PC-3 (cell line): ENCODE results near the gene HERC5. TPM values are rescaled to one million over a fixed set of nuclear protein-coding genes. Genes with fewer than 3 reads are reported as not detected.

Source experiments
- ATAC-seq: fragments of 200-7000 bp; cut with Tn5 transposase; 2 replicates; pipeline ENCODE4 v1.9.1; 2020; ENCODE audit warnings: mild to moderate bottlenecking, moderate library complexity
- BruUV-seq: library from RNA; stranded (reverse); fragments of 400-500 nt; replicated peaks from 2 replicates; lab custom pipeline; 2021; lab: Mats Ljungman, UMichigan
- CTCF ChIA-PET: fragments of 300-600 bp; sonication (Branson Sonifier 250); formaldehyde crosslinking; loops from one replicate; lab custom pipeline; 2022; ENCODE audit warnings: antibody characterized with exemption; lab: Charles Lee
- POLR2A ChIA-PET: fragments of 300-600 bp; sonication (Branson Sonifier 250); formaldehyde crosslinking; loops from one replicate; lab custom pipeline; 2022; ENCODE audit warnings: antibody characterized with exemption; ENCODE audit not compliant: unreplicated experiment; lab: Charles Lee
- DNase-seq: peaks from one replicate; pipeline ENCODE4 v3.0.0-alpha.2; 2015
- H2AFZ ChIP-seq: fragments of 300-600 bp; sonication (generic); 2 replicates; pipeline ENCODE4 v1.6.0; 2016; ENCODE audit warnings: antibody characterized with exemption, low read length
- H3F3A ChIP-seq: fragments of 300-600 bp; sonication (generic); one replicate; pipeline ENCODE4 v1.6.0; 2017; ENCODE audit warnings: antibody characterized with exemption, low read length, control low read depth, mild to moderate bottlenecking; ENCODE audit not compliant: unreplicated experiment
- H3K27ac ChIP-seq: fragments of 300-600 bp; sonication (generic); 2 replicates; pipeline ENCODE4 v1.5.1; 2016; ENCODE audit warnings: mild to moderate bottlenecking, low read length
- H3K27me3 ChIP-seq: fragments of 300-600 bp; sonication (generic); 2 replicates; pipeline ENCODE4 v1.6.1; 2016; ENCODE audit warnings: low read length, mixed read lengths
- H3K36me3 ChIP-seq: fragments of 300-600 bp; sonication (generic); 2 replicates; pipeline ENCODE4 v1.6.1; 2016; ENCODE audit warnings: low read depth, mixed run types, low read length, mixed read lengths
- H3K4me1 ChIP-seq: fragments of 300-600 bp; sonication (generic); 2 replicates; pipeline ENCODE4 v1.5.1; 2016; ENCODE audit warnings: low read length; ENCODE audit not compliant: insufficient read depth
- H3K4me2 ChIP-seq: fragments of 300-600 bp; sonication (generic); 2 replicates; pipeline ENCODE4 v1.6.0; 2016; ENCODE audit warnings: low read length
- H3K4me3 ChIP-seq: fragments of 300-600 bp; sonication (generic); 2 replicates; pipeline ENCODE4 v1.5.1; 2016; ENCODE audit warnings: mild to moderate bottlenecking, low read length, mixed read lengths
- H3K79me2 ChIP-seq: fragments of 300-600 bp; sonication (generic); 2 replicates; pipeline ENCODE4 v1.6.1; 2017; ENCODE audit warnings: low read length, mixed read lengths
- H3K9ac ChIP-seq: fragments of 300-600 bp; sonication (generic); 2 replicates; pipeline ENCODE4 v1.6.0; 2016; ENCODE audit warnings: mild to moderate bottlenecking, low read length
- H3K9me2 ChIP-seq: fragments of 300-600 bp; sonication (generic); replicated peaks from 2 replicates; pipeline ENCODE4 v1.6.1; 2016; ENCODE audit warnings: mixed run types, low read length, mixed read lengths
- H3K9me3 ChIP-seq: fragments of 300-600 bp; sonication (generic); 2 replicates; pipeline ENCODE4 v1.6.1; 2016; ENCODE audit warnings: low read length, mixed read lengths
- H4K20me1 ChIP-seq: fragments of 300-600 bp; sonication (generic); 2 replicates; pipeline ENCODE4 v1.6.1; 2016; ENCODE audit warnings: low read length, mixed read lengths
- EZH2 ChIP-seq: fragments of 300-600 bp; sonication (generic); IDR thresholded peaks from one replicate; pipeline ENCODE4 v1.6.1; 2017; ENCODE audit warnings: antibody characterized with exemption, mild to moderate bottlenecking, low read length; ENCODE audit not compliant: unreplicated experiment
- EZH2phosphoT487 ChIP-seq: fragments of 300-600 bp; sonication (generic); IDR thresholded peaks from 2 replicates; pipeline ENCODE4 v1.6.1; 2018; ENCODE audit warnings: mild to moderate bottlenecking, antibody characterized with exemption, low read length, borderline replicate concordance
- intact Hi-C: fragments of 100-400 bp; cut with micrococcal nuclease; formaldehyde crosslinking; loops from 2 replicates; pipeline ENCODE4 v1.9.0; 2023
- total RNA-seq: library from RNA; depleted of rRNA; stranded (reverse); fragments of >200 nt; gene quantifications from 2 replicates; pipeline ENCODE4 v1.2.3, GENCODE V29; 2014
- TF ChIP-seq, protein P1 (sequence below): fragments of 300-600 bp; sonication (generic); conservative IDR thresholded peaks from 2 replicates; pipeline ENCODE4 v1.5.1; 2017; ENCODE audit warnings: antibody characterized with exemption, low read depth, mild to moderate bottlenecking, low read length

The HERC5 gene
- total RNA-seq, 1 experiment from 2014 or later = 2.6 TPM

DNA sequence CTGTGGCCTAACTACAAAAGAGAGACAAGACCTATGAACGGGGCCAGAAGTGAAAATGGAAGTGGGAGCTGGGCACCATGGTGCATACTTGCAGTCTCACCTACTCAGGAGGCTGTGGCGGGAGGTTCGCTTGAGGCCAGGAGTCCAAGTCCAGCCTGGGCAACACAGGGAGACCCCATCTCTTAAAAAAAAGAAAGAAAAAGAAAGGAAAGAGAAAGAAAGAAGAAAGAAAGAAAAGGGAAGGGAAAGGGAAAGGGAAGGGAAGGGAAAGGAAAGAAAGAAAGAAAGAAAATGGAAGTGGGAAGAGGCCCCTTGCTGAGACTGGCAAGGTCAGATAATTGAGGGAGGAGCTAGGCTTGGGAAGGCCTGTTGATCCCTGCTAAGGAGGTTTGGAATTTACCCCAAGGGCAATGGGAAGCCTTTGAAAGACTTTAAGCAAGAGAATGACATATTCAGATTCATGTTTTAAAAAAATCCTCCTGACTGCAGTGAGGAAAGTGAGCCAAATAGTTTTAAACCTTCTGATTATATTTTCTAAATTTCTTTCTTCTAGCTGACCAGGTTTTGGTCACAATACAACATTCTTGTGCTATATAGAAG, 17.7 kb upstream of the HERC5 start:
- no peaks in the 10 kb centered on the region for H4K20me1 ChIP-seq
- H3K4me2 ChIP-seq = no peak overlapping the region
- H3F3A ChIP-seq = no peaks in the 10 kb centered on the region
- intact Hi-C loops = no loop called here
- CTCF ChIA-PET = no interaction called here
- no TSS peak for BruUV-seq
- POLR2A ChIA-PET = no interaction called here
- H2AFZ ChIP-seq = no peak overlapping the region
- no peak overlapping the region for H3K4me3 ChIP-seq
- no peaks in the 10 kb centered on the region for H3K36me3 ChIP-seq
- H3K4me1 ChIP-seq = no peaks in the 10 kb centered on the region
- H3K9me2 ChIP-seq = no peaks in the 10 kb centered on the region
- TF ChIP-seq, protein P1, sequence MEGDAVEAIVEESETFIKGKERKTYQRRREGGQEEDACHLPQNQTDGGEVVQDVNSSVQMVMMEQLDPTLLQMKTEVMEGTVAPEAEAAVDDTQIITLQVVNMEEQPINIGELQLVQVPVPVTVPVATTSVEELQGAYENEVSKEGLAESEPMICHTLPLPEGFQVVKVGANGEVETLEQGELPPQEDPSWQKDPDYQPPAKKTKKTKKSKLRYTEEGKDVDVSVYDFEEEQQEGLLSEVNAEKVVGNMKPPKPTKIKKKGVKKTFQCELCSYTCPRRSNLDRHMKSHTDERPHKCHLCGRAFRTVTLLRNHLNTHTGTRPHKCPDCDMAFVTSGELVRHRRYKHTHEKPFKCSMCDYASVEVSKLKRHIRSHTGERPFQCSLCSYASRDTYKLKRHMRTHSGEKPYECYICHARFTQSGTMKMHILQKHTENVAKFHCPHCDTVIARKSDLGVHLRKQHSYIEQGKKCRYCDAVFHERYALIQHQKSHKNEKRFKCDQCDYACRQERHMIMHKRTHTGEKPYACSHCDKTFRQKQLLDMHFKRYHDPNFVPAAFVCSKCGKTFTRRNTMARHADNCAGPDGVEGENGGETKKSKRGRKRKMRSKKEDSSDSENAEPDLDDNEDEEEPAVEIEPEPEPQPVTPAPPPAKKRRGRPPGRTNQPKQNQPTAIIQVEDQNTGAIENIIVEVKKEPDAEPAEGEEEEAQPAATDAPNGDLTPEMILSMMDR = no peak
- TF ChIP-seq EZH2 = no peak
- TF ChIP-seq EZH2phosphoT487 = no peak
- no peaks in the 10 kb centered on the region for H3K27me3 ChIP-seq
- no peaks in the 10 kb centered on the region for H3K79me2 ChIP-seq
- ATAC-seq = no peak
- no peaks in the 10 kb centered on the region for H3K9me3 ChIP-seq
- H3K27ac ChIP-seq = no peak overlapping the region
- no peak for DNase-seq
- H3K9ac ChIP-seq = no peak overlapping the region

GRCh38 chr4:88440146-88440545, 16.8 kb upstream of the HERC5 start:
- BruUV-seq = no TSS peak
- Histone ChIP-seq H3K9me3 (no peaks in the 10 kb centered on the region), H3K79me2 (no peaks in the 10 kb centered on the region), H3K9ac (no peak overlapping the region), H3K27ac (no peak overlapping the region), H3F3A (no peaks in the 10 kb centered on the region), H3K4me2 (no peak overlapping the region), H3K9me2 (no peaks in the 10 kb centered on the region), H3K4me1 (peaks cover 2% of the 10 kb centered on the region; the same call in 1 of the 2 replicates), H3K4me3 (no peak overlapping the region), H2AFZ (no peak overlapping the region), H3K36me3 (no peaks in the 10 kb centered on the region), H3K27me3 (no peaks in the 10 kb centered on the region), H4K20me1 (no peaks in the 10 kb centered on the region)
- intact Hi-C loops = no loop called here
- CTCF ChIA-PET = no interaction called here
- POLR2A ChIA-PET = no interaction called here
- DNase-seq (no peak), ATAC-seq (no peak)
- TF ChIP-seq, protein P1 = no peak
- TF ChIP-seq EZH2 = no peak

DNA sequence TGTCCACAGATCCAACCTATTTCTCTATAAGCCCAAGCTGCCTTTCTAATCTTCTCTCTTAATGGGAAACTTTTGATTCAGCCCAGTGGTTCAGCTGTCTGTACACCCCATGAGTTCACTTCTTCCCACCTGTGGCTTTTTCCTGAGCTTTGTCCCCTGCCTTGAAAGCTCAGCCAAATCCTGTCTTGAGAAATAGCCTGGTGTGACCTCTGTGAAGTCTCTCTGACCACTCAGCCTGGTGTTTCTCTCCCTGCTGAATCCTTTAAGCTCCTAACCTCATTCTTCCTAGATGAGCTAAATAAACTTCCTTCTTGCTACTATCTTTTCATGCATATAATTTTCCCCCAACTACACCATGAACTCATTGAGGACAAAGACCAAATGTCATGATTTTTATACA, 15.2 kb upstream of the HERC5 start:
- H3K4me2 ChIP-seq = no peak overlapping the region
- no peak overlapping the region for H3K27ac ChIP-seq
- H2AFZ ChIP-seq = no peak overlapping the region
- no peaks in the 10 kb centered on the region for H3K36me3 ChIP-seq
- TF ChIP-seq EZH2 (no peak), EZH2phosphoT487 (no peak)
- TF ChIP-seq, protein P1 = no peak
- no peaks in the 10 kb centered on the region for H3K9me3 ChIP-seq
- no peak for ATAC-seq
- H3K9me2 ChIP-seq = no peaks in the 10 kb centered on the region
- no peaks in the 10 kb centered on the region for H3K79me2 ChIP-seq
- no peaks in the 10 kb centered on the region for H4K20me1 ChIP-seq
- CTCF ChIA-PET = no interaction called here
- H3K4me1 ChIP-seq = peaks cover 10% of the 10 kb centered on the region; the same call in 1 of the 2 replicates
- intact Hi-C loops = no loop called here
- H3K27me3 ChIP-seq = no peaks in the 10 kb centered on the region
- no peak overlapping the region for H3K4me3 ChIP-seq
- POLR2A ChIA-PET = no interaction called here
- no TSS peak for BruUV-seq
- no peak overlapping the region for H3K9ac ChIP-seq
- no peak for DNase-seq
- no peaks in the 10 kb centered on the region for H3F3A ChIP-seq
